Gastrocnemius medialis (tissue), 4 donors: ENCODE measurements around the gene RAET1L. TPM values are rescaled to one million over a fixed set of nuclear protein-coding genes. Genes with fewer than 3 reads are reported as not detected.

Source experiments
- ATAC-seq, 2 donors: fragments of 150-250 bp; one replicate each; pipeline ENCODE4 v1.9.1; 2016
- DNase-seq, 2 donors: peaks; one replicate each; pipeline ENCODE4 v3.0.0-alpha.2; 2019
- H3K27ac ChIP-seq, 4 donors: fragments of 200-600 bp; sonication (generic); 1 replicate in 1 of 4; 2 replicates in 3 of 4; pipeline ENCODE4 v1.5.1; 2016 to 2018; ENCODE audit warnings: mild to moderate bottlenecking in 2 of 4, moderate library complexity in 1 of 4
- H3K27me3 ChIP-seq, 3 donors: fragments of 200-600 bp; sonication (generic) in 2 of 3; 1 replicate in 1 of 3; 2 replicates in 2 of 3; pipeline versions ENCODE4 v1.5.1 to v1.6.0; 2016 to 2019; ENCODE audit warnings: mild to moderate bottlenecking in 1 of 3, moderate library complexity in 1 of 3
- H3K36me3 ChIP-seq, 2 donors: fragments of 200-600 bp; sonication (generic) in 1 of 2; one replicate each; pipeline ENCODE4 v1.5.1; 2017 to 2018
- H3K4me1 ChIP-seq, 2 donors: fragments of 200-600 bp; sonication (generic) in 1 of 2; one replicate each; pipeline ENCODE4 v1.5.1; 2016 to 2017; ENCODE audit warnings: mild to moderate bottlenecking in 2 of 2
- H3K4me3 ChIP-seq, 4 donors: fragments of 200-600 bp; sonication (generic) in 3 of 4; 1 replicate in 1 of 4; 2 replicates in 3 of 4; pipeline ENCODE4 v1.5.1; 2016 to 2019; ENCODE audit warnings: mild to moderate bottlenecking in 2 of 4
- H3K9me3 ChIP-seq, 3 donors: fragments of 200-600 bp; sonication (generic) in 2 of 3; 1 replicate in 1 of 3; 2 replicates in 2 of 3; pipeline ENCODE4 v1.5.1; 2016 to 2019
- POLR2A ChIP-seq, 2 donors: fragments of 450-650 bp; IDR thresholded peaks; one replicate each; pipeline ENCODE4 v1.6.1; 2017; ENCODE audit warnings: antibody characterized with exemption in 2 of 2, mild to moderate bottlenecking in 2 of 2, moderate library complexity in 2 of 2
- in situ Hi-C, 4 donors: fragments of 200-750 bp; cut with MboI; loops; one replicate each; pipeline versions ENCODE4 v1.15.0 to v1.8.0; 2017; ENCODE audit warnings: low sequenced_read_pairs in 4 of 4
- intact Hi-C: fragments of 100-400 bp; cut with DNase I; formaldehyde crosslinking; loops from one replicate; pipeline ENCODE4 v1.15.1; 2023; ENCODE audit warnings: low total_unique reads
- total RNA-seq, 4 donors: library from RNA; depleted of rRNA; stranded (reverse); fragments of >200 nt; gene quantifications; one replicate each; pipeline versions ENCODE4 v1.1.0 to v1.2.3, GENCODE V29; 2016
- TF ChIP-seq, protein P1 (sequence below), 5 experiments: fragments of 450-650 bp in 3 of 5; fragments of 200-600 bp in 2 of 5; sonication (generic) in 2 of 5; IDR thresholded peaks in 4 of 5; conservative IDR thresholded peaks in 1 of 5; 1 replicate in 4 of 5; 2 replicates in 1 of 5; pipeline ENCODE4 v1.5.1; 2016 to 2019; ENCODE audit warnings: antibody characterized with exemption in 5 of 5, mild to moderate bottlenecking in 3 of 5, moderate library complexity in 3 of 5

RAET1L gene
- total RNA-seq, 4 donors from 2014 or later, result not detected

DNA sequence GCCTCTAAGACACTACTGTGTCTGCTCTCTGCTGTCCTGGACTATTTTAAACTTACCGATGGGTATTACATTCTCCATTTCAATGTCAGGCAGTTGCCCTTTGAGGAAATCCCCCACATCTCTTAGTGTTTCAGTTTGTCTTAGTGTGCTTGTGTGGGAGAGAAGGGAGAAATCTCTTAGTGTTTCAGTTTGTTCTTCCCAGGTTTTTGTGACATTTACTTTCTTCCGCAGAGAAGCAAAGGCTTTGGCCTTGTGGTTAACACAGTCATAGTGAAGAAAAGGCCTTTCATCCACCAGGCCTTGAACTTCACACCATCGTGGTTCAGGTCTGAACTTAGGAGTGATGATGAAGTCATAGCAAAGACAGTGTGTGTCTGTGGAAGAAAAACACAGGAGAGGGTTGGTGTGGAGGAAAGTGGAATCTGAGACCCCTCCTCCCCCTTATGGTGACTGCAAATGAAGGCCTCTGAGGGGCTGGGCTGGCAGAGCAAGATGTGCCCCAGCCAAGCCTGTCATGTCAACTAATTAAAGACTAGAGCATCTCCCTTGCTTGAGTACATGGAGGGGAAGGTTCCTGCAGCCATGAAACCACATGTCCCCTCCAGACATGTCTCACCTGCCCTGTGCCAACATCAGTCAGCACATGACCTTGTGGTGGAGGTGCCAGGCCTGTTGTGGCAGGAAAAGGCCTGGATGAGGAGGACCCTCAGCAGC, 23.9 kb downstream of the RAET1L start:
- Histone ChIP-seq H3K36me3 (no peaks in the 10 kb centered on the region), H3K27me3 (peaks cover 7 to 34% (median 27%) of the 10 kb centered on the region in 3 donors), H3K4me1 (peaks cover 3 to 7% of the 10 kb centered on the region in 2 donors), H3K4me3 (no peak overlapping the region), H3K9me3 (no peaks in the 10 kb centered on the region), H3K27ac (no peak overlapping the region)
- in situ Hi-C loops, result loop anchor here in 1 of 4 donors (25.0 kb wide), 1 partner anchor 164 kb away; no protein-coding TSS in a partner anchor
- ATAC-seq, result no peak
- DNase-seq, result no peak
- TF ChIP-seq, protein P1, sequence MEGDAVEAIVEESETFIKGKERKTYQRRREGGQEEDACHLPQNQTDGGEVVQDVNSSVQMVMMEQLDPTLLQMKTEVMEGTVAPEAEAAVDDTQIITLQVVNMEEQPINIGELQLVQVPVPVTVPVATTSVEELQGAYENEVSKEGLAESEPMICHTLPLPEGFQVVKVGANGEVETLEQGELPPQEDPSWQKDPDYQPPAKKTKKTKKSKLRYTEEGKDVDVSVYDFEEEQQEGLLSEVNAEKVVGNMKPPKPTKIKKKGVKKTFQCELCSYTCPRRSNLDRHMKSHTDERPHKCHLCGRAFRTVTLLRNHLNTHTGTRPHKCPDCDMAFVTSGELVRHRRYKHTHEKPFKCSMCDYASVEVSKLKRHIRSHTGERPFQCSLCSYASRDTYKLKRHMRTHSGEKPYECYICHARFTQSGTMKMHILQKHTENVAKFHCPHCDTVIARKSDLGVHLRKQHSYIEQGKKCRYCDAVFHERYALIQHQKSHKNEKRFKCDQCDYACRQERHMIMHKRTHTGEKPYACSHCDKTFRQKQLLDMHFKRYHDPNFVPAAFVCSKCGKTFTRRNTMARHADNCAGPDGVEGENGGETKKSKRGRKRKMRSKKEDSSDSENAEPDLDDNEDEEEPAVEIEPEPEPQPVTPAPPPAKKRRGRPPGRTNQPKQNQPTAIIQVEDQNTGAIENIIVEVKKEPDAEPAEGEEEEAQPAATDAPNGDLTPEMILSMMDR (IDR thresholded peaks at IDR 0.05 in 4 of 5, conservative IDR thresholded peaks at IDR 0.05 in 1 of 5), result no peak
- intact Hi-C loops, result no loop called here

DNA sequence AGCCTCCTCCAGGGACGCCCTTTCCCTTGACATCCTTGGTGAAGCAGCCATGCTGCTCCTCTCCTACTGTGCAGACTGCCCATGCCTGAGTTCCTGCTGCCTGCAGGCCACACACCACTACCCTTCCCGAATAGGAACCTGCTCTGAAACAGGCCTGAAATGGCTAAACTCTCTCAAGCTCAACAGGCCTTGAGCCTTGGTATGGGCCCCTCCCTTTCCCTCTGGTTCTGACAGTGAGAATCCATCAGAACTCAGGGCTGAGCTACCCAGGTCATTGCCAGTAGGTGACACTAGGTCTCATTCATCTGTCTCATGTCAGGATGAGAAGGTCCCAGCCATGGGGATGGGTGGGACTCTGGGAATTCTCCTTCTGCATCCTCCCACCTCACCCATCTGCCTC, 25.7 kb downstream of the RAET1L start:
- no peak for ATAC-seq
- in situ Hi-C loops, result loop anchor here in 1 of 4 donors (25.0 kb wide), 1 partner anchor 162 kb away; no protein-coding TSS in a partner anchor
- peaks cover 24 to 46% (median 37%) of the 10 kb centered on the region in 3 donors for H3K27me3 ChIP-seq
- H3K9me3 ChIP-seq, result no peaks in the 10 kb centered on the region
- no peak overlapping the region for H3K4me3 ChIP-seq
- no peak for DNase-seq
- TF ChIP-seq, protein P1 (IDR thresholded peaks at IDR 0.05 in 4 of 5, conservative IDR thresholded peaks at IDR 0.05 in 1 of 5), result no peak
- no peak for TF ChIP-seq POLR2A (IDR thresholded peaks at IDR 0.05)
- peaks cover 0 to 4% of the 10 kb centered on the region in 2 donors for H3K4me1 ChIP-seq
- H3K27ac ChIP-seq, result no peak overlapping the region
- intact Hi-C loops, result no loop called here
- H3K36me3 ChIP-seq, result no peaks in the 10 kb centered on the region

DNA sequence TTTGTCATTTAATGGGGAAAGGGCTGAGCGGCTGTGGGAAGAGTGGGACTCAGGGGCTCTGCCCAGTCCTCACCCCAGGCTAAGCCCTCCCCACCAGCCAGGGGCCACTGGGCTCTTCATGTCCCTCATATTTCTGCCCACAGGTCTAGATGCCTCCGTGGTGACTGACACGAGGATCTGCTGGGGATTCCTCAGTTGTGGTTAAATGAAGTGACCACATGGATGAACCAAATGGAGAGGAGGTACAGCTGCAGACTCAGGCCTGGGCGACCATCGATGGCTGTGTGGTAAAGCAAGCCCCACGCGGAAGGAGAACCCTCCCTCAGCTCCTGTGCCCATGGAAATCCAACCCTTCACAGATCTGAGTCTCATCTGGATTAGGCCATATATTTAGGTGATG, 29.4 kb downstream of the RAET1L start:
- no peak for TF ChIP-seq POLR2A (IDR thresholded peaks at IDR 0.05)
- TF ChIP-seq, protein P1 (IDR thresholded peaks at IDR 0.05 in 4 of 5, conservative IDR thresholded peaks at IDR 0.05 in 1 of 5), result no peak
- Histone ChIP-seq H3K27me3 (peaks cover 51 to 66% (median 59%) of the 10 kb centered on the region in 3 donors), H3K4me1 (peaks cover 3 to 6% of the 10 kb centered on the region in 2 donors), H3K9me3 (no peaks in the 10 kb centered on the region), H3K4me3 (no peak overlapping the region), H3K36me3 (no peaks in the 10 kb centered on the region), H3K27ac (no peak overlapping the region)
- ATAC-seq, result no peak
- in situ Hi-C loops, result no loop called here
- intact Hi-C loops, result no loop called here
- no peak for DNase-seq

DNA sequence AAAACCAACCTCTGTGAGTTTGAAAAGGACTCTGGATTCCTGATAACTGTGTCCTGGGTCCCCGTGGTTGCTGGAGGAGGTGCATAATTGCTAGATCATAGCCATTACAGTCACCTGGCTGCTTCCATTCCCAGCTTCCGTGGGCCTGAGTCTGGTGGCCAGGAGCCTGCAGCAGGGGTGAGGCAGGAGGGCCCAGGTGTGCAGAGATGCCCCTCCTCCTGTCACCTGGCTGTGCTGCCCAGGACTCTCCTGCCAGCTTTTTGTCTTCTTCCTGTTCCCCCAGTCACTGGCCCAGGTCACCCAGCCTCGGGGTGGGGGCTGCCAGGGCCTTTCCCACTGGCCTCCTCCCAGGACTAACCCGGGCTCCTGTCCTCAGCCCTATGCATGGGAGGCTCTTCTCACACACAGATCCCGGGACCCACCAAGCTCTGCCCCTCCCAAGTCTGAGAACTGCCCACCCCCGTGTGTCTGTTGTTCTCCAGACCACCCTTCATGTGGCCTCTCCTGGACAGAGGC, 30.0 kb downstream of the RAET1L start:
- no peak for TF ChIP-seq POLR2A (IDR thresholded peaks at IDR 0.05)
- TF ChIP-seq, protein P1 (IDR thresholded peaks at IDR 0.05 in 4 of 5, conservative IDR thresholded peaks at IDR 0.05 in 1 of 5), result no peak
- in situ Hi-C loops (no loop called here), intact Hi-C loops (no loop called here)
- no peak overlapping the region for H3K4me3 ChIP-seq
- H3K9me3 ChIP-seq, result no peaks in the 10 kb centered on the region
- H3K36me3 ChIP-seq, result no peaks in the 10 kb centered on the region
- H3K27me3 ChIP-seq, result peaks cover 57 to 73% (median 65%) of the 10 kb centered on the region in 3 donors
- H3K27ac ChIP-seq, result no peak overlapping the region
- ATAC-seq (no peak), DNase-seq (no peak)
- peaks cover 5 to 13% of the 10 kb centered on the region in 2 donors for H3K4me1 ChIP-seq
